Measurements from ENCODE around the gene SUPT3H.

Gene SUPT3H

GRCh38 chr6:44995486-44996132 lies 382.1 kb downstream of the SUPT3H start:
- no peak for DNase-seq (ENCODE audit: low read depth, low spot score)
- Histone ChIP-seq H3K9ac (ENCODE audit: insufficient read length, low read depth) (no peak overlapping the region), H3K9me3 (ENCODE audit: insufficient read depth, low read length) (no peaks in the 10 kb centered on the region), H3K4me3 (ENCODE audit: insufficient read length, low read depth) (no peak overlapping the region), H3K4me1 (ENCODE audit: insufficient read depth, insufficient read length) (no peaks in the 10 kb centered on the region), H3K27me3 (ENCODE audit: insufficient read depth, insufficient read length) (no peaks in the 10 kb centered on the region), H3K36me3 (ENCODE audit: insufficient read depth, insufficient read length, low read length) (no peaks in the 10 kb centered on the region)
- TF ChIP-seq ZNF274 (IDR thresholded peaks at IDR 0.05; ENCODE audit: low read depth, low read length) = no peak

- H3K9ac ChIP-seq (ENCODE audit: insufficient read length, low read depth) = no peak overlapping the region
- TF ChIP-seq YY1 (IDR thresholded peaks at IDR 0.05; ENCODE audit: insufficient read depth, insufficient read length) = no peak
- H3K9me3 ChIP-seq (ENCODE audit: insufficient read depth, low read length) = no peaks in the 10 kb centered on the region
- no peak for DNase-seq (ENCODE audit: low read depth, low spot score)
- no peaks in the 10 kb centered on the region for H3K27me3 ChIP-seq (ENCODE audit: insufficient read depth, insufficient read length)
- no peaks in the 10 kb centered on the region for H3K36me3 ChIP-seq (ENCODE audit: insufficient read depth, insufficient read length, low read length)
- H3K4me1 ChIP-seq (ENCODE audit: insufficient read depth, insufficient read length) = no peaks in the 10 kb centered on the region
- no peak overlapping the region for H3K4me3 ChIP-seq (ENCODE audit: insufficient read length, low read depth)
Observed at GRCh38 chr6:44989391-44989790, 388.3 kb downstream of the SUPT3H start.

GRCh38 chr6:44985006-44985405 lies 392.7 kb downstream of the SUPT3H start:
- no peaks in the 10 kb centered on the region for H3K4me1 ChIP-seq (ENCODE audit: insufficient read depth, insufficient read length)
- no peaks in the 10 kb centered on the region for H3K36me3 ChIP-seq (ENCODE audit: insufficient read depth, insufficient read length, low read length)
- DNase-seq (ENCODE audit: low read depth, low spot score) = no peak
- H3K9me3 ChIP-seq (ENCODE audit: insufficient read depth, low read length) = no peaks in the 10 kb centered on the region
- H3K4me3 ChIP-seq (ENCODE audit: insufficient read length, low read depth) = no peak overlapping the region
- H3K9ac ChIP-seq (ENCODE audit: insufficient read length, low read depth) = no peak overlapping the region
- no peaks in the 10 kb centered on the region for H3K27me3 ChIP-seq (ENCODE audit: insufficient read depth, insufficient read length)
- no peak for TF ChIP-seq SUZ12 (IDR thresholded peaks at IDR 0.05; ENCODE audit: extremely low read depth, insufficient read depth, insufficient read length)
- no peak for TF ChIP-seq YY1 (IDR thresholded peaks at IDR 0.05; ENCODE audit: insufficient read depth, insufficient read length)

- Histone ChIP-seq H3K27me3 (ENCODE audit: insufficient read depth, insufficient read length) (no peaks in the 10 kb centered on the region), H3K4me3 (ENCODE audit: insufficient read length, low read depth) (no peak overlapping the region), H3K9ac (ENCODE audit: insufficient read length, low read depth) (no peak overlapping the region), H3K9me3 (ENCODE audit: insufficient read depth, low read length) (no peaks in the 10 kb centered on the region), H3K4me1 (ENCODE audit: insufficient read depth, insufficient read length) (no peaks in the 10 kb centered on the region), H3K36me3 (ENCODE audit: insufficient read depth, insufficient read length, low read length) (no peaks in the 10 kb centered on the region)
- no peak for DNase-seq (ENCODE audit: low read depth, low spot score)
- TF ChIP-seq YY1 (IDR thresholded peaks at IDR 0.05; ENCODE audit: insufficient read depth, insufficient read length) (no peak), ZNF274 (IDR thresholded peaks at IDR 0.05; ENCODE audit: low read depth, low read length) (no peak), SUZ12 (IDR thresholded peaks at IDR 0.05; ENCODE audit: extremely low read depth, insufficient read depth, insufficient read length) (no peak)
Observed at GRCh38 chr6:44983467-44984365, 394.0 kb downstream of the SUPT3H start.

- no peak overlapping the region for H3K4me3 ChIP-seq (ENCODE audit: insufficient read length, low read depth)
- H3K9ac ChIP-seq (ENCODE audit: insufficient read length, low read depth) = no peak overlapping the region
- no peaks in the 10 kb centered on the region for H3K36me3 ChIP-seq (ENCODE audit: insufficient read depth, insufficient read length, low read length)
- DNase-seq (ENCODE audit: low read depth, low spot score) = no peak
- no peaks in the 10 kb centered on the region for H3K27me3 ChIP-seq (ENCODE audit: insufficient read depth, insufficient read length)
- H3K4me1 ChIP-seq (ENCODE audit: insufficient read depth, insufficient read length) = no peaks in the 10 kb centered on the region
- no peaks in the 10 kb centered on the region for H3K9me3 ChIP-seq (ENCODE audit: insufficient read depth, low read length)
- TF ChIP-seq SUZ12 (IDR thresholded peaks at IDR 0.05; ENCODE audit: extremely low read depth, insufficient read depth, insufficient read length) (no peak), ZNF274 (IDR thresholded peaks at IDR 0.05; ENCODE audit: low read depth, low read length) (no peak), YY1 (IDR thresholded peaks at IDR 0.05; ENCODE audit: insufficient read depth, insufficient read length) (no peak)
Observed at GRCh38 chr6:44980841-44981240, 396.9 kb downstream of the SUPT3H start.

- Histone ChIP-seq H3K36me3 (ENCODE audit: insufficient read depth, insufficient read length, low read length) (no peaks in the 10 kb centered on the region), H3K4me3 (ENCODE audit: insufficient read length, low read depth) (no peak overlapping the region), H3K27me3 (ENCODE audit: insufficient read depth, insufficient read length) (no peaks in the 10 kb centered on the region), H3K4me1 (ENCODE audit: insufficient read depth, insufficient read length) (no peaks in the 10 kb centered on the region), H3K9me3 (ENCODE audit: insufficient read depth, low read length) (peaks cover 25% of the 10 kb centered on the region; the same call in 1 of the 2 replicates), H3K9ac (ENCODE audit: insufficient read length, low read depth) (no peak overlapping the region)
- TF ChIP-seq YY1 (IDR thresholded peaks at IDR 0.05; ENCODE audit: insufficient read depth, insufficient read length) (no peak), SUZ12 (IDR thresholded peaks at IDR 0.05; ENCODE audit: extremely low read depth, insufficient read depth, insufficient read length) (no peak)
- DNase-seq (ENCODE audit: low read depth, low spot score) = no peak
Observed at GRCh38 chr6:44976677-44977641, 400.8 kb downstream of the SUPT3H start.

- DNase-seq (ENCODE audit: low read depth, low spot score) = no peak
- TF ChIP-seq SUZ12 (IDR thresholded peaks at IDR 0.05; ENCODE audit: extremely low read depth, insufficient read depth, insufficient read length) (no peak), YY1 (IDR thresholded peaks at IDR 0.05; ENCODE audit: insufficient read depth, insufficient read length) (no peak), ZNF274 (IDR thresholded peaks at IDR 0.05; ENCODE audit: low read depth, low read length) (no peak)
- Histone ChIP-seq H3K27me3 (ENCODE audit: insufficient read depth, insufficient read length) (no peaks in the 10 kb centered on the region), H3K9ac (ENCODE audit: insufficient read length, low read depth) (no peak overlapping the region), H3K36me3 (ENCODE audit: insufficient read depth, insufficient read length, low read length) (no peaks in the 10 kb centered on the region), H3K9me3 (ENCODE audit: insufficient read depth, low read length) (peaks cover 26% of the 10 kb centered on the region; the same call in 1 of the 2 replicates), H3K4me3 (ENCODE audit: insufficient read length, low read depth) (no peak overlapping the region), H3K4me1 (ENCODE audit: insufficient read depth, insufficient read length) (no peaks in the 10 kb centered on the region)
Observed at GRCh38 chr6:44974511-44974910, 403.2 kb downstream of the SUPT3H start.
